HepG2 (cell line): ENCODE data around the gene HID1. TPM values are rescaled to one million over a fixed set of nuclear protein-coding genes. Genes with fewer than 3 reads are reported as not detected.

ENCODE experiments used
- ATM ChIP-seq: fragments of 450-650 bp; IDR thresholded peaks from 2 replicates; pipeline ENCODE4 v1.7.1; 2017; ENCODE audit warnings: mild to moderate bottlenecking, borderline replicate concordance
- DBP ChIP-seq: sonication (generic); formaldehyde crosslinking; IDR thresholded peaks from 2 replicates; pipeline ENCODE4 v1.4.0; 2020; ENCODE audit warnings: missing genetic modification reagents; ENCODE audit errors: not compliant biosample characterization
- EZH2 ChIP-seq: conservative IDR thresholded peaks from 2 replicates; pipeline ENCODE4 v1.6.1; 2012; ENCODE audit warnings: mild to moderate bottlenecking, low read depth, low read length, moderate library complexity
- GABPB1 ChIP-seq: IDR thresholded peaks from 2 replicates; pipeline ENCODE4 v1.6.1; 2016; ENCODE audit warnings: mild to moderate bottlenecking, missing genetic modification reagents, moderate library complexity, missing compliant biosample characterization
- HOXA3 ChIP-seq: sonication (generic); formaldehyde crosslinking; IDR thresholded peaks from 2 replicates; pipeline ENCODE4 v1.5.0; 2020; ENCODE audit warnings: missing genetic modification reagents
- IRF2 ChIP-seq: IDR thresholded peaks from 2 replicates; pipeline ENCODE4 v1.6.1; 2018; ENCODE audit warnings: missing genetic modification reagents, missing compliant biosample characterization
- NFYB ChIP-seq: sonication (generic); formaldehyde crosslinking; IDR thresholded peaks from 2 replicates; pipeline ENCODE4 v1.4.0; 2020; ENCODE audit warnings: missing genetic modification reagents
- PRDM10 ChIP-seq: sonication (generic); formaldehyde crosslinking; IDR thresholded peaks from 2 replicates; pipeline ENCODE4 v1.4.0; 2020; ENCODE audit warnings: low read depth, missing genetic modification reagents
- PREB ChIP-seq: sonication (generic); formaldehyde crosslinking; IDR thresholded peaks from 2 replicates; pipeline ENCODE4 v1.4.0; 2020; ENCODE audit warnings: missing genetic modification reagents
- RAD21 ChIP-seq: fragments of 450-650 bp; formaldehyde crosslinking; IDR thresholded peaks from 2 replicates; pipeline ENCODE4 v1.5.0; 2020; ENCODE audit warnings: mild to moderate bottlenecking
- SOX13 ChIP-seq, 3 experiments: fragments of 450-650 bp in 1 of 3; sonication (generic) in 1 of 3; formaldehyde crosslinking in 1 of 3; IDR thresholded peaks in 2 of 3; conservative IDR thresholded peaks in 1 of 3; 2 replicates each; pipeline versions ENCODE4 v1.5.0 to v1.6.1; 2016 to 2020; ENCODE audit warnings: antibody characterized with exemption in 1 of 3, mild to moderate bottlenecking in 1 of 3, missing compliant biosample characterization in 1 of 3, missing genetic modification reagents in 1 of 3, moderate library complexity in 1 of 3
- ZHX2 ChIP-seq, 2 experiments: sonication (generic) in 1 of 2; formaldehyde crosslinking in 1 of 2; IDR thresholded peaks; 2 replicates each; pipeline versions ENCODE4 v1.6.1 to v1.9.0; 2014 to 2022; ENCODE audit warnings: antibody characterized with exemption in 1 of 2, borderline replicate concordance in 1 of 2, inconsistent platforms in 1 of 2, low read depth in 1 of 2, missing genetic modification reagents in 1 of 2
- ZNF501 ChIP-seq: sonication (generic); formaldehyde crosslinking; IDR thresholded peaks from 2 replicates; pipeline ENCODE4 v1.5.1; 2020; ENCODE audit warnings: mild to moderate bottlenecking, moderate library complexity, missing genetic modification reagents
- ZNF530 ChIP-seq: sonication (generic); formaldehyde crosslinking; IDR thresholded peaks from 2 replicates; pipeline ENCODE4 v1.5.0; 2020; ENCODE audit warnings: low read depth, mild to moderate bottlenecking, missing genetic modification reagents
- ZNF556 ChIP-seq: sonication (generic); formaldehyde crosslinking; IDR thresholded peaks from 2 replicates; pipeline ENCODE4 v1.4.0; 2020; ENCODE audit warnings: mild to moderate bottlenecking, missing genetic modification reagents, borderline replicate concordance
- ZNF749 ChIP-seq: sonication (generic); formaldehyde crosslinking; IDR thresholded peaks from 2 replicates; pipeline ENCODE4 v1.8.0; 2022; ENCODE audit warnings: mild to moderate bottlenecking, missing genetic modification reagents, moderate library complexity, borderline replicate concordance
- ZNF788 ChIP-seq: sonication (generic); formaldehyde crosslinking; IDR thresholded peaks from 2 replicates; pipeline ENCODE4 v1.5.0; 2020; ENCODE audit warnings: mild to moderate bottlenecking, missing genetic modification reagents, borderline replicate concordance
- polyA plus RNA-seq, 8 experiments: library from polyadenylated mRNA; depleted of rRNA in 3 of 8; stranded (reverse) in 7 of 8; unstranded in 1 of 8; fragments of >200 nt; fragmentation: Illumina TruSeq in 4 of 8; extraction: Trizol in 4 of 8; gene quantifications; 2 replicates each; pipeline versions ENCODE4 v1.2.1 to v1.2.3, GENCODE V29; 2011 to 2016; ENCODE audit warnings: low read depth in 4 of 8, missing spikeins in 1 of 8, mixed read lengths in 1 of 8; ENCODE audit not compliant: insufficient read depth in 1 of 8
- total RNA-seq, 5 experiments: library from RNA; depleted of rRNA; stranded (reverse); fragments of >200 nt; fragmentation: Illumina TruSeq; extraction: Trizol; gene quantifications; 2 replicates each; pipeline ENCODE4 v1.2.3, GENCODE V29; 2016; ENCODE audit warnings: low read depth in 1 of 5

HID1 gene
- total and polyA plus RNA-seq, 2 of the 13 experiments (the other 11 are each of a cell fraction or from before 2014, with no cell fraction given), result 2.1 to 10.6 TPM

- peak; percentile 15; the same call in 1 of the 2 replicates for TF ChIP-seq ZNF501 (CRISPR knock-in tag)
- TF ChIP-seq PRDM10 (CRISPR knock-in tag), result no peak
- TF ChIP-seq ZHX2 (IDR thresholded peaks at IDR 0.05; ENCODE audit: low read depth), result no peak
- TF ChIP-seq ZHX2 (CRISPR knock-in tag; IDR thresholded peaks at IDR 0.05; ENCODE audit: borderline replicate concordance), result no peak
- no peak for TF ChIP-seq DBP (CRISPR knock-in tag)
- TF ChIP-seq GABPB1 (CRISPR knock-in tag), result 0 out of 2 replicates have a peak, but pooled peaks have one; percentile 40
- TF ChIP-seq RAD21 (CRISPR knock-in tag), result peak; percentile 43
- no peak; the same call in 1 of the 2 replicates for TF ChIP-seq ZNF788 (CRISPR knock-in tag)
- TF ChIP-seq HOXA3 (CRISPR knock-in tag), result 0 out of 2 replicates have a peak, but pooled peaks have one; percentile 4
- TF ChIP-seq IRF2 (CRISPR knock-in tag), result 0 out of 2 replicates have a peak, but pooled peaks have one; percentile 36
- TF ChIP-seq SOX13 (IDR thresholded peaks at IDR 0.05), result no peak
- TF ChIP-seq SOX13 (CRISPR knock-in tag; conservative IDR thresholded peaks at IDR 0.05 in 1 of 2, IDR thresholded peaks at IDR 0.05 in 1 of 2), result 0 out of 4 replicates have a peak, but pooled peaks of 1 of the 2 experiments have one; percentile 2
- TF ChIP-seq ZNF556, result peak; percentile 34; the same call in 1 of the 2 replicates
- no peak for TF ChIP-seq PREB (CRISPR knock-in tag)
- no peak for TF ChIP-seq ATM
- TF ChIP-seq ZNF530 (CRISPR knock-in tag), result no peak
- no peak for TF ChIP-seq EZH2
- TF ChIP-seq NFYB (CRISPR knock-in tag), result peak; percentile 74
- peak; percentile 84 for TF ChIP-seq ZNF749 (CRISPR knock-in tag)
Observed at GRCh38 chr17:74987418-74987908, 14.9 kb upstream of the HID1 start, which contains the start of gene CDR2L (continued).
